Stimulated activated memory B cell treated with anti-CD40 and anti-IgM and Interleukin-4, amounts not matched to agents 10 μg/mL and 1 μg/mL and 100 μg/mL, for 72 hours (primary cell): ENCODE results near the gene TTC39C.

ENCODE experiments used
- ATAC-seq: fragments of 150-1000 bp; cut with Tn5 transposase; 2 replicates; pipeline ENCODE4 v1.10.0; 2021
- H3K27ac Mint-ChIP-seq: one replicate; pipeline ENCODE4 v1.8.0; 2022; ENCODE audit warnings: mild to moderate bottlenecking, mixed read lengths
- H3K27me3 Mint-ChIP-seq: one replicate; pipeline ENCODE4 v1.8.0; 2022; ENCODE audit warnings: mixed read lengths
- H3K36me3 Mint-ChIP-seq: one replicate; pipeline ENCODE4 v1.8.0; 2022; ENCODE audit warnings: mixed read lengths
- H3K4me1 Mint-ChIP-seq: one replicate; pipeline ENCODE4 v1.8.0; 2022; ENCODE audit warnings: mixed read lengths
- H3K4me3 Mint-ChIP-seq: one replicate; pipeline ENCODE4 v1.8.0; 2022; ENCODE audit warnings: mild to moderate bottlenecking, moderate library complexity, mixed read lengths
- H3K9me3 Mint-ChIP-seq: one replicate; pipeline ENCODE4 v1.8.0; 2022; ENCODE audit warnings: mixed read lengths

TTC39C gene

GRCh38 chr18:24003903-24004640 is 10.5 kb upstream of the TTC39C start:
- H3K27me3 Mint-ChIP-seq: no peaks in the 10 kb centered on the region
- H3K27ac Mint-ChIP-seq: no peak overlapping the region
- H3K4me3 Mint-ChIP-seq: no peak overlapping the region
- peaks cover 46% of the 10 kb centered on the region for H3K4me1 Mint-ChIP-seq
- H3K36me3 Mint-ChIP-seq: no peaks in the 10 kb centered on the region
- no peaks in the 10 kb centered on the region for H3K9me3 Mint-ChIP-seq
- peak; percentile 65 for ATAC-seq

GRCh38 chr18:24006712-24007313 is 7.7 kb upstream of the TTC39C start:
- H3K9me3 Mint-ChIP-seq: no peaks in the 10 kb centered on the region
- H3K27me3 Mint-ChIP-seq: no peaks in the 10 kb centered on the region
- H3K4me1 Mint-ChIP-seq: peaks cover 57% of the 10 kb centered on the region
- no peak for ATAC-seq
- no peak overlapping the region for H3K27ac Mint-ChIP-seq
- no peaks in the 10 kb centered on the region for H3K36me3 Mint-ChIP-seq
- no peak overlapping the region for H3K4me3 Mint-ChIP-seq

GRCh38 chr18:24009246-24009645 is 5.3 kb upstream of the TTC39C start:
- H3K9me3 Mint-ChIP-seq: no peaks in the 10 kb centered on the region
- peaks cover 53% of the 10 kb centered on the region for H3K4me1 Mint-ChIP-seq
- peak overlapping the region; percentile 85 for H3K27ac Mint-ChIP-seq
- H3K27me3 Mint-ChIP-seq: no peaks in the 10 kb centered on the region
- H3K36me3 Mint-ChIP-seq: no peaks in the 10 kb centered on the region
- no peak for ATAC-seq
- H3K4me3 Mint-ChIP-seq: peak overlapping the region; percentile 43

- ATAC-seq: peak; percentile 80
- Mint-ChIP-seq H3K4me1 (peaks cover 48% of the 10 kb centered on the region), H3K4me3 (peak overlapping the region; percentile 43), H3K27ac (peak overlapping the region; percentile 85), H3K27me3 (no peaks in the 10 kb centered on the region), H3K9me3 (no peaks in the 10 kb centered on the region), H3K36me3 (no peaks in the 10 kb centered on the region)
Measured at GRCh38 chr18:24009651-24010333, 4.8 kb upstream of the TTC39C start.

GRCh38 chr18:24010673-24011072 is 3.9 kb upstream of the TTC39C start:
- Mint-ChIP-seq H3K4me3 (no peak overlapping the region), H3K9me3 (no peaks in the 10 kb centered on the region), H3K4me1 (peaks cover 53% of the 10 kb centered on the region), H3K27ac (peak overlapping the region; percentile 85), H3K27me3 (no peaks in the 10 kb centered on the region), H3K36me3 (peaks cover 4% of the 10 kb centered on the region)
- ATAC-seq: no peak

- ATAC-seq: no peak
- Mint-ChIP-seq H3K4me1 (peaks cover 59% of the 10 kb centered on the region), H3K27ac (peak overlapping the region; percentile 85), H3K4me3 (peak overlapping the region; percentile 8), H3K36me3 (peaks cover 4% of the 10 kb centered on the region), H3K27me3 (no peaks in the 10 kb centered on the region), H3K9me3 (no peaks in the 10 kb centered on the region)
Measured at GRCh38 chr18:24011123-24011917, 3.2 kb upstream of the TTC39C start.

- no peak overlapping the region for H3K4me3 Mint-ChIP-seq
Measured at GRCh38 chr18:24013051-24013450, 1.5 kb upstream of the TTC39C start.

GRCh38 chr18:24014986-24015638 is 558 bp downstream of the TTC39C start:
- Mint-ChIP-seq H3K36me3 (peaks cover 10% of the 10 kb centered on the region), H3K27ac (peak overlapping the region; percentile 97), H3K4me3 (peak overlapping the region; percentile 96), H3K9me3 (no peaks in the 10 kb centered on the region), H3K4me1 (peaks cover 72% of the 10 kb centered on the region), H3K27me3 (no peaks in the 10 kb centered on the region)
- peak; percentile 49 for ATAC-seq

More at GRCh38 chr18:24013051-24013450, 1.5 kb upstream of the TTC39C start:
- peaks cover 71% of the 10 kb centered on the region for H3K4me1 Mint-ChIP-seq
- peak overlapping the region; percentile 85 for H3K27ac Mint-ChIP-seq
- no peaks in the 10 kb centered on the region for H3K9me3 Mint-ChIP-seq
- no peak for ATAC-seq
- H3K36me3 Mint-ChIP-seq: peaks cover 4% of the 10 kb centered on the region
- no peaks in the 10 kb centered on the region for H3K27me3 Mint-ChIP-seq

GRCh38 chr18:24015639-24016631 is 1.4 kb downstream of the TTC39C start:
- Mint-ChIP-seq H3K4me3 (peak overlapping the region; percentile 96), H3K27me3 (no peaks in the 10 kb centered on the region), H3K9me3 (no peaks in the 10 kb centered on the region), H3K27ac (peak overlapping the region; percentile 97), H3K4me1 (peaks cover 72% of the 10 kb centered on the region), H3K36me3 (peaks cover 16% of the 10 kb centered on the region)
- no peak for ATAC-seq

GRCh38 chr18:24016643-24017042 is 2.1 kb downstream of the TTC39C start:
- Mint-ChIP-seq H3K4me3 (peak overlapping the region; percentile 96), H3K36me3 (peaks cover 16% of the 10 kb centered on the region), H3K4me1 (peaks cover 72% of the 10 kb centered on the region), H3K9me3 (no peaks in the 10 kb centered on the region), H3K27me3 (no peaks in the 10 kb centered on the region), H3K27ac (peak overlapping the region; percentile 97)
- no peak for ATAC-seq

GRCh38 chr18:24018299-24018886 is 3.8 kb downstream of the TTC39C start:
- Mint-ChIP-seq H3K36me3 (peaks cover 16% of the 10 kb centered on the region), H3K4me3 (peak overlapping the region; percentile 68), H3K27ac (peak overlapping the region; percentile 93), H3K27me3 (no peaks in the 10 kb centered on the region), H3K9me3 (no peaks in the 10 kb centered on the region), H3K4me1 (peaks cover 76% of the 10 kb centered on the region)
- no peak for ATAC-seq

GRCh38 chr18:24019641-24020331 is 5.2 kb downstream of the TTC39C start:
- peak; percentile 93 for ATAC-seq
- peaks cover 83% of the 10 kb centered on the region for H3K4me1 Mint-ChIP-seq

GRCh38 chr18:24021505-24021904 is 7.0 kb downstream of the TTC39C start:
- H3K27ac Mint-ChIP-seq: peak overlapping the region; percentile 93
- no peak for ATAC-seq
- peaks cover 79% of the 10 kb centered on the region for H3K4me1 Mint-ChIP-seq
- peaks cover 27% of the 10 kb centered on the region for H3K36me3 Mint-ChIP-seq
- no peaks in the 10 kb centered on the region for H3K27me3 Mint-ChIP-seq
- no peaks in the 10 kb centered on the region for H3K9me3 Mint-ChIP-seq
- no peak overlapping the region for H3K4me3 Mint-ChIP-seq

More at GRCh38 chr18:24019641-24020331, 5.2 kb downstream of the TTC39C start:
- H3K4me3 Mint-ChIP-seq: peak overlapping the region; percentile 83
- peaks cover 21% of the 10 kb centered on the region for H3K36me3 Mint-ChIP-seq
- H3K27me3 Mint-ChIP-seq: no peaks in the 10 kb centered on the region
- H3K27ac Mint-ChIP-seq: peak overlapping the region; percentile 93
- H3K9me3 Mint-ChIP-seq: no peaks in the 10 kb centered on the region
